CD1c-positive myeloid dendritic cell (primary cell): Measurements from ENCODE around the gene HAGHL.

Experiments
- DNase-seq: peaks from one replicate; pipeline ENCODE4 v3.0.0-alpha.2; 2016; ENCODE audit errors: extremely low spot score

Gene HAGHL

GRCh38 chr16:721765-722540, 5.0 kb upstream of the HAGHL start:
- no peak for DNase-seq

- DNase-seq = no peak
These were observed 3.9 kb upstream of the HAGHL start for GRCh38 chr16:722835-723633.

GRCh38 chr16:723695-724094, 3.2 kb upstream of the HAGHL start:
- no peak for DNase-seq

GRCh38 chr16:724188-725040, 2.5 kb upstream of the HAGHL start:
- DNase-seq = no peak

- no peak for DNase-seq
These were observed 1.9 kb upstream of the HAGHL start for GRCh38 chr16:725041-725376.

- DNase-seq = no peak
These were observed 1.3 kb upstream of the HAGHL start for GRCh38 chr16:725463-726187.

GRCh38 chr16:726188-726437, 793 bp upstream of the HAGHL start:
- DNase-seq = no peak

GRCh38 chr16:727291-727977, 528 bp downstream of the HAGHL start:
- peak; percentile 58 for DNase-seq

GRCh38 chr16:728131-728889, 1.4 kb downstream of the HAGHL start:
- peak; percentile 80 for DNase-seq

- no peak for DNase-seq
These were observed 2.2 kb downstream of the HAGHL start for GRCh38 chr16:728890-729744.

GRCh38 chr16:729768-730665, 3.1 kb downstream of the HAGHL start:
- no peak for DNase-seq

GRCh38 chr16:730666-731509, 4.0 kb downstream of the HAGHL start:
- no peak for DNase-seq

GRCh38 chr16:732332-732731, 5.4 kb downstream of the HAGHL start:
- DNase-seq = no peak

- DNase-seq = no peak
These were observed 6.0 kb downstream of the HAGHL start for GRCh38 chr16:732936-733335.

- no peak for DNase-seq
These were observed 6.7 kb downstream of the HAGHL start for GRCh38 chr16:733382-734207.

GRCh38 chr16:734208-734980, 7.5 kb downstream of the HAGHL start:
- DNase-seq = no peak
